Loucy (cell line): Measurements from ENCODE around the gene NOL4L.

ENCODE experiments used
- H2AFZ ChIP-seq: fragments of 200-600 bp; sonication (generic); 2 replicates; pipeline ENCODE4 v1.6.0; 2016; ENCODE audit warnings: antibody characterized with exemption, mild to moderate bottlenecking, low read length, moderate library complexity
- H3F3A ChIP-seq: fragments of 200-600 bp; 2 replicates; pipeline ENCODE4 v1.6.0; 2016; ENCODE audit warnings: antibody characterized with exemption, low read depth, mild to moderate bottlenecking
- H3K27me3 ChIP-seq: fragments of 200-600 bp; sonication (generic); 2 replicates; pipeline ENCODE4 v1.6.1; 2014; ENCODE audit warnings: low read length, mild to moderate bottlenecking; ENCODE audit not compliant: insufficient read depth, poor library complexity, severe bottlenecking
- H3K36me3 ChIP-seq: fragments of 200-600 bp; sonication (generic); 2 replicates; pipeline ENCODE4 v1.6.1; 2016; ENCODE audit warnings: low read length; ENCODE audit not compliant: insufficient read depth
- H3K4me1 ChIP-seq: fragments of 200-600 bp; sonication (generic); 2 replicates; pipeline ENCODE4 v1.5.1; 2014; ENCODE audit warnings: low read length, mild to moderate bottlenecking; ENCODE audit not compliant: insufficient read depth, poor library complexity, severe bottlenecking
- H3K4me2 ChIP-seq: fragments of 200-600 bp; sonication (generic); 2 replicates; pipeline ENCODE4 v1.6.0; 2014; ENCODE audit warnings: antibody characterized with exemption, low read length, low read depth, mild to moderate bottlenecking; ENCODE audit not compliant: poor library complexity, severe bottlenecking
- H3K4me3 ChIP-seq: fragments of 200-600 bp; sonication (generic); 2 replicates; pipeline ENCODE4 v1.5.1; 2014; ENCODE audit warnings: low read length, mild to moderate bottlenecking, mixed read lengths; ENCODE audit not compliant: poor library complexity, severe bottlenecking
- H3K79me2 ChIP-seq: fragments of 200-600 bp; sonication (generic); 2 replicates; pipeline ENCODE4 v1.6.1; 2014; ENCODE audit warnings: low read length; ENCODE audit not compliant: insufficient read depth
- H3K9ac ChIP-seq: fragments of 200-600 bp; sonication (generic); 2 replicates; pipeline ENCODE4 v1.6.0; 2014; ENCODE audit warnings: mild to moderate bottlenecking, low read depth, low read length, moderate library complexity; ENCODE audit not compliant: poor library complexity, severe bottlenecking
- H3K9me2 ChIP-seq: fragments of 200-600 bp; sonication (generic); replicated peaks from 2 replicates; pipeline ENCODE4 v1.6.1; 2016; ENCODE audit warnings: low read depth, low read length, mixed read lengths
- H3K9me3 ChIP-seq: fragments of 200-600 bp; sonication (generic); 2 replicates; pipeline ENCODE4 v1.6.1; 2014; ENCODE audit warnings: mild to moderate bottlenecking, antibody characterized with exemption, low read length, low read depth; ENCODE audit not compliant: insufficient read depth
- H4K20me1 ChIP-seq: fragments of 200-600 bp; sonication (generic); 2 replicates; pipeline ENCODE4 v1.6.0; 2014; ENCODE audit warnings: antibody characterized with exemption, low read length, mild to moderate bottlenecking; ENCODE audit not compliant: insufficient read depth, poor library complexity, severe bottlenecking
- EZH2phosphoT487 ChIP-seq: fragments of 200-600 bp; IDR thresholded peaks from 2 replicates; pipeline ENCODE4 v1.6.1; 2018; ENCODE audit warnings: antibody characterized with exemption, mild to moderate bottlenecking, moderate library complexity, borderline replicate concordance
- TF ChIP-seq, protein P1 (sequence below): fragments of 200-600 bp; sonication (generic); conservative IDR thresholded peaks from 2 replicates; pipeline ENCODE4 v1.5.1; 2014; ENCODE audit warnings: mild to moderate bottlenecking, antibody characterized with exemption, low read length

Gene NOL4L

DNA sequence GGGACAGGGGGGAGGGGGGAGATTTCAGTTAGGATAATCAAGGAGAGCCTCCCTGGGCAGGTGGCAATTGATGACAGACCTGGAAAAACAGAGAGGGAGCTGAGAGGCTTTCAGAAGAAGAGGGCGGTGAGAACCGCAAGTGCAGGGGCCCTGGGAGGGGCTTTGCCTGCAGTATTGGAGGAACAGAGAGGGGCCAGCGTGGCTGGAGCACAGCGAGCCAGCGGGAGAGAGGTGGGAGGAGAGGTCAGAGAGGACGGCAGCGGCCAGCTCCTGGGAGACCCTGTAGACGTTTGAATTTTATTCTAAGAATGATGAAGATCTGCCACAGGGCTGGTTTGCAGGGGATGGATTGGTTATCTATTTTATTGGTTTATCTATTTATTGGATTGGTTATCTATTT, 34.5 kb upstream of the NOL4L start:
- no peak overlapping the region for H3K9ac ChIP-seq
- no peak overlapping the region for H2AFZ ChIP-seq
- no peak overlapping the region for H3K4me2 ChIP-seq
- H3K4me1 ChIP-seq: peaks cover 18% of the 10 kb centered on the region
- H3K79me2 ChIP-seq: no peaks in the 10 kb centered on the region
- no peaks in the 10 kb centered on the region for H3K27me3 ChIP-seq
- H3K4me3 ChIP-seq: no peak overlapping the region
- TF ChIP-seq, protein P1, sequence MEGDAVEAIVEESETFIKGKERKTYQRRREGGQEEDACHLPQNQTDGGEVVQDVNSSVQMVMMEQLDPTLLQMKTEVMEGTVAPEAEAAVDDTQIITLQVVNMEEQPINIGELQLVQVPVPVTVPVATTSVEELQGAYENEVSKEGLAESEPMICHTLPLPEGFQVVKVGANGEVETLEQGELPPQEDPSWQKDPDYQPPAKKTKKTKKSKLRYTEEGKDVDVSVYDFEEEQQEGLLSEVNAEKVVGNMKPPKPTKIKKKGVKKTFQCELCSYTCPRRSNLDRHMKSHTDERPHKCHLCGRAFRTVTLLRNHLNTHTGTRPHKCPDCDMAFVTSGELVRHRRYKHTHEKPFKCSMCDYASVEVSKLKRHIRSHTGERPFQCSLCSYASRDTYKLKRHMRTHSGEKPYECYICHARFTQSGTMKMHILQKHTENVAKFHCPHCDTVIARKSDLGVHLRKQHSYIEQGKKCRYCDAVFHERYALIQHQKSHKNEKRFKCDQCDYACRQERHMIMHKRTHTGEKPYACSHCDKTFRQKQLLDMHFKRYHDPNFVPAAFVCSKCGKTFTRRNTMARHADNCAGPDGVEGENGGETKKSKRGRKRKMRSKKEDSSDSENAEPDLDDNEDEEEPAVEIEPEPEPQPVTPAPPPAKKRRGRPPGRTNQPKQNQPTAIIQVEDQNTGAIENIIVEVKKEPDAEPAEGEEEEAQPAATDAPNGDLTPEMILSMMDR: no peak
- no peaks in the 10 kb centered on the region for H3K9me3 ChIP-seq
- H3F3A ChIP-seq: peaks cover 12% of the 10 kb centered on the region
- H3K36me3 ChIP-seq: no peaks in the 10 kb centered on the region
- no peaks in the 10 kb centered on the region for H4K20me1 ChIP-seq
- no peaks in the 10 kb centered on the region for H3K9me2 ChIP-seq

GRCh38 chr20:32614772-32615171, 29.6 kb upstream of the NOL4L start:
- Histone ChIP-seq H3K4me1 (peaks cover 22% of the 10 kb centered on the region), H3K9ac (no peak overlapping the region), H3K9me2 (no peaks in the 10 kb centered on the region), H4K20me1 (no peaks in the 10 kb centered on the region), H2AFZ (no peak overlapping the region), H3K27me3 (no peaks in the 10 kb centered on the region), H3K79me2 (no peaks in the 10 kb centered on the region), H3K9me3 (no peaks in the 10 kb centered on the region), H3K36me3 (no peaks in the 10 kb centered on the region), H3F3A (no peaks in the 10 kb centered on the region), H3K4me2 (no peak overlapping the region), H3K4me3 (no peak overlapping the region)
- TF ChIP-seq EZH2phosphoT487: no peak
- TF ChIP-seq, protein P1: no peak

DNA sequence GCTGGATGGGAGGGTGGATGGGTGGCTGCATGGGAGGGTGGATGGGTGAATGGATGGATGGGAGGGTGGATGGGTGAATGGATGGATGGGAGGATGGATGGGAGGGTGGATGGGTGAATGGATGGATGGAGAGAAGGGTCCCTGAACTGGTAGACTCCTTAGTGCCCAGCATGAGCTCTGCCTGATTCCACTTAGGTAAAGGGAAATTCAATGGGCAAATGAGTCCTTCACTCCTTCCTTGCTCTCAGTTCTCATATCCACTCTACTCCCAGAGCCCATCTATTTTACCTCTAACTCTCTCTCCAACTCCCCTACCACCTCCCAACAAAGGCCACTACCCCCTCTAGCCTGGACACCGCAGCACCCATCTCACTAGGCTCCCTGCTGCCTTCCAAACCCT, 29.2 kb upstream of the NOL4L start:
- Histone ChIP-seq H2AFZ (no peak overlapping the region), H3K4me3 (no peak overlapping the region), H3K27me3 (no peaks in the 10 kb centered on the region), H3F3A (no peaks in the 10 kb centered on the region), H3K9me2 (no peaks in the 10 kb centered on the region), H3K4me1 (peaks cover 22% of the 10 kb centered on the region), H3K36me3 (no peaks in the 10 kb centered on the region), H3K4me2 (no peak overlapping the region), H3K79me2 (no peaks in the 10 kb centered on the region), H3K9ac (no peak overlapping the region), H3K9me3 (no peaks in the 10 kb centered on the region), H4K20me1 (no peaks in the 10 kb centered on the region)
- TF ChIP-seq, protein P1: no peak
- TF ChIP-seq EZH2phosphoT487: no peak
